ENCODE results near the gene ANKFN1.

The ANKFN1 gene

DNA sequence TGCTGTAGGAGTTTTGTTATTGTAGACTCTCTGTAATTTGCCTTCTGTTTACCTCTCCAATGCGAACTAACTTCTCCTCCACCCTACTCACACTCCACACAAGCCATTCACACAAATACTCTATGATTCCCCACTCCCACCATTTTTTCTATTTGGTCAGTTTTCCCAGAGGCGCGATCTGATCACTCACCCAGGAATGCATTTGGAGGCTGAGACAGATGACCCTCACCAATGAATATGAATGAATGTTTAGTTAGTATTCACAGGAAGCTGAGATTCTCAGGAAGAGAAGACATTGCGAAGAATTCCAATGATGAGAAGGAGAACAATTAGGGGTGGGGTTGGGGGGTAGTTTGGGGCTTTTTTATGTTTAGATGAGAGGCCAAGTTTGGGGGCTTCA is 10.5 kb upstream of the ANKFN1 start:
- no peak for DNase-seq (ENCODE audit: low spot score)

DNA sequence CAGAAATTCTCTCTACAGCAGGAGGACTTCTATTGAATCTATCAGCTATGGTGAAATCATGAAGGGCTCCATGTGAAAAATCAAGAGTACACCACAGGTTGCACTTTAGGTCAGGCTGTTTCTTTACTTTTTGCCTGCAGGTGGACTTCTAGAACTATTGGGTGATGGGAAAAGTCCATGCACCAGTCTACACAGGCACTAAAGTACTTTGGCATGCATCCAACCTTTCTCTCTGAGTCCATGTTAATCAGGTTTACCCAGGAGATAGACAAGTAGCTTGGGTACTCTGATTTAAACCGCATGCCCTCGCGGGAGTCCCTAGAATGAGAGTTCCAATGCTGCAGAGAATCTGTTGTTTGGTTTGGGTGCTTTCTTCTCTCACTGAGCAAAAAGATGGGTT is 9.1 kb upstream of the ANKFN1 start:
- no peak for DNase-seq (ENCODE audit: low spot score)

GRCh38 chr17:56146534-56146933 is 6.7 kb upstream of the ANKFN1 start:
- DNase-seq (ENCODE audit: low spot score): no peak

DNA sequence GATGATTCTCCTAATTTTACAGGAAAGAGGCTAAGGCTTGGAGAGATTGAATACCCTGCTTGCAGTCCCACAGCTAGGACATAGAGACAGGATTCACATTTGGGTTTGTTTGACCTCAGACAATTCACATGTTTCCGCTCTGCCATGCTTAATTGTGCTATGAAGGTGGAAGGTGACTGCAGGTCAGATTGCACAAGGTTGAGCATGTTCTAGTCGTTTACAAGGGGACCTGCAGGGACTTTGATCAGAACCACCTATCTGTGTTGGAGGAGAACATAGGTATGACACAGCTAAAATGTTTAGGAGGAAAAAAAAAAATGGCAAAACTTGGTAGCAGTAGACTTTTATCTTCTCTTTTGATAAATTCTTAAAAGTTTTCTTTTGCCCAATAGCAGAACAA is 4.9 kb upstream of the ANKFN1 start:
- DNase-seq (ENCODE audit: low spot score): no peak

GRCh38 chr17:56149266-56150036 is 3.8 kb upstream of the ANKFN1 start:
- no peak for DNase-seq (ENCODE audit: low spot score)

GRCh38 chr17:56150649-56151048 is 2.6 kb upstream of the ANKFN1 start:
- no peak for DNase-seq (ENCODE audit: low spot score)

DNA sequence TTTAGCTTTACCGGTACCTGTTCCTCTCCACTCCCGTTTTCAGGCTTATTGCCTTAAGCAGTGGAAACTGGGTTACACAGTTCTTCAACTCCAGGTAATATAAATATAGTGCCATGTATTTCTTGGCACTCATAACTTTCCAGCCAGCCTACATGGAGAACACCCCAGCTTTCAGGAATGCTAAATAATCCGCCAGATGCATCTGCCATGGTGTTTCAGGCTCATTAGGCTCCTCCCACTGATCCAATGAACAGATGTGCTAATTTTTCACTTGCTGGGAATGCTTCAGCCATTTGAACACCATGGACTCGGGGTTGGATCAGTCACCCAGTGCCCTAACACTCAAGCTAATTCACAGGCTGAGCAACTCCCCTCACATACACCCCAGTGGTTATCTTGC is 4.6 kb downstream of the ANKFN1 start:
- no peak for DNase-seq (ENCODE audit: low spot score)

GRCh38 chr17:56158344-56158743 is 5.1 kb downstream of the ANKFN1 start:
- DNase-seq (ENCODE audit: low spot score): no peak

DNA sequence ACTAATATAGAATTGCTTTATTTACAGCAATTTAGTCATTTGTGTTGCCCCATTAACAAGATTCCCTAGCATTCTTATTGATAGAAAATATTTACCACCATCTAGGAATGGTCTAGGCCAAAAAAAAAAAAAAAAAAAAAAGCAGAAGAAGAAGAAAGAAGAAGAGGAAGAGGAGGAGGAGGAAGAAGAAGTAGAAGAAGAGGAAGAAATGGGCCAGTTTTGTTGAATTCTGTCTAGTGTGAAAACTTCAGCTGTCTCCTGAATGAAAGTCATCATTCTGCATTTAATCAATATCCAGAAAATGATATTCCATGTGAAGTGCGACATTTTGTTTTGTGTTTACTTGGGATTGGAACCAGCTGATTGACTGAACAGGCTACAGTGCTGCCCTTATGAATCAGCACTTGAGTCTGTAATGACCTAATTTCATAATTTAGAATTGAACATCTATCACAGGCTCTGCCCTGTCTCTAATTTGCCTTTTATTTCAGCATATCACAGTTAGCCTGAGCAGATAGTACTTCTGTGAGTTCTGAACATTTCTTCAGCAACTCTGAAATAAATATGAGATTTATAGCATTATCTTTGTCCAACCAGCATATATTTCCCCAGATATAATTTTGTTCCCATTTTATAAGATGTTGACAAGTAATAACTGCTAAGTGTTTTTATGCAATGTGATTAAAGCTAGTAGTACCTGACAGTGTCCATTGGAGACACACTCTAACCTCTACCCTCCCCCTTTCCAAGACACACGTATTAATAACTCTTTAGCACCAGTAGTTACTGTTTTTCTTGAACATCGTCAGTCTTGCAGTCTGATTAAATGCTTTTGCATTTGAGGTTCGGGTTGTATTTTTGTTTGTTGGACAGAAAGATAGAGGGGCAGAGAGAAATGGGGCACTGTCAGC is 5.9 kb downstream of the ANKFN1 start:
- DNase-seq (ENCODE audit: low spot score): no peak

- DNase-seq (ENCODE audit: low spot score): no peak
These were observed 6.6 kb downstream of the ANKFN1 start for GRCh38 chr17:56159826-56160380.

- no peak for DNase-seq (ENCODE audit: low spot score)
These were observed 7.1 kb downstream of the ANKFN1 start for GRCh38 chr17:56160422-56160821.

DNA sequence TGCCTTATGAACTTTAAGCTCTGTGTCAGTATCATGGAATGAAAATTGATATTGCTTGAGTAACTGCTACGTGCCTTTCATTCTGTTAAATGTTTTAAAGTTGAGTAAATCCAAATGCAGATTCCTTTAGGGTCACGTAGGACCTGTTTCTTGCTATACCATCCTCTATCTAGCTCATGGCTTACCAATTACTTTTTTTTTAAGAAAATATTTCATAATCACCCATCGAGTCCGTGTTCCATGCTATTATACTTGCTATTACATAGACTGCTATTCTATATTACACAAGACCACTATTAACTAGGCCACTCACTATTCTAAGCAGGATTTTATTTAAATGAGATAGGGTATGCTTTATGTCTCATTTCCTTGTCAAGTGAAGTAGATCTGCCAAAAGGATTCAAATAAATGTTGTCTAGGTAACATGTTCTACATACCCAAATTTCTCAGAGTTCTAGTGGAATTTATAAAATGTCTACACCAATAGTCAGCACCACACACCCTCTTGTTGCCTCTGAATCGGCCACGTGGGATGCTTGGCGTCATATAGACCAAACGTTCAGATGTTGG is 11.9 kb downstream of the ANKFN1 start:
- DNase-seq (ENCODE audit: low spot score): no peak

- DNase-seq (ENCODE audit: low spot score): no peak
These were observed 14.2 kb downstream of the ANKFN1 start for GRCh38 chr17:56167491-56167890.

DNA sequence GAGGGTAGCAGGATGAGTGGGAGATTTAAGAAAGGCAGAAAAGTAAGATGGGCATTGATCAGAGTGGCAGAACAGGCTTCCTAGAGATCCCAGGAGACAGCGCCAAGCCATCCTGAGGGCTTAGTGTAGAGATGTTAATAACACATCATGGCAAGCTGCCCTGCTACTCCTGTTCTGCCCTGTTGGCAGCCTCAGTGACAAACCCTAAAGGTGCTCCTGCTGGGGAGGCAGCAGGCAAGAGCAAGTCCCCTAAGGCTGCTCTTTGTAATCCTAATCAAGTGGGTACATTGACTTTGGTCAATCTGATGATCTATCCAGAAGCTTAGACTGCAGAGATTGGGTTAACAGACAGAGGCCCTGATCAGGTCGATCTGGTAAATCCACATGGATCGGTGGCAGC is 16.3 kb downstream of the ANKFN1 start:
- no peak for DNase-seq (ENCODE audit: low spot score)

DNA sequence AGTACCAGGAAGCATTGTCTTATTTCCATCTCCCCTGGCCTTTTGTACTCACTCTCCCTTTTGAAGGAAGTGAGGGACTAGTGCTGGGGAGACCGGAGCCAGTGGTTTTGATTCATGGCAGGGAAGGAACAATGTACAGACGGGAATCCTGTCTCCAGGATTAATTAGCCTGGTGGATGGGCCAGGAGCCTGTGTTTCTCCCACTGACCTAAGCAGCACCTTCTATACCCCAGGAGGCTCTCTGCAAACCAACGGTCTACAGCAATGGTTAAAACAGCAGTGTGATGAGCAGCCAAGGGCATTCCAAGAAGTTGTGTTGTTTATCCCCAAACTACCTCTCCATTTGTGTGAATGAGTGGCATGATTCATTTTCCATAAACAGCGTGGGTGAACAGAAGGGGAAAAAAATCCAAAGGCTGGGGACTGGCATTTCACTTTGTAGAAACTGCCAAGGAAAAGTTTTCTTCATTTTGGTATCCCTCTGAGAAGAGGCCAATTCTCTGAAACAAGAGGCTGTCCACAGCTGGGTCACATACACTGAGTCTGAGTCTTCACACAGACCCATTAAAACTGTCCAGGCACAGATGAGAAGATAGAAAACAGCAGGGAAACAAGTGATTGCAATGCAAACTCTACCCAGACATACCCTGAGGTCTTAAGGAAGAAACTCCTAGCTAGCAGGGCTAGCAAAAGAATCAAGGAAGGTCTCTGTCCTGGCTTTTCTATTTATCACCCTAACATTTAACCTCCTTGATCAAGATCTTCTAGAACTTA is 18.1 kb downstream of the ANKFN1 start:
- no peak for DNase-seq (ENCODE audit: low spot score)

GRCh38 chr17:56172517-56172982 is 19.3 kb downstream of the ANKFN1 start:
- no peak for DNase-seq (ENCODE audit: low spot score)

- no peak for DNase-seq (ENCODE audit: low spot score)
These were observed 19.8 kb downstream of the ANKFN1 start for GRCh38 chr17:56173026-56173425.

GRCh38 chr17:56173958-56174835 is 20.9 kb downstream of the ANKFN1 start:
- no peak for DNase-seq (ENCODE audit: low spot score)

DNA sequence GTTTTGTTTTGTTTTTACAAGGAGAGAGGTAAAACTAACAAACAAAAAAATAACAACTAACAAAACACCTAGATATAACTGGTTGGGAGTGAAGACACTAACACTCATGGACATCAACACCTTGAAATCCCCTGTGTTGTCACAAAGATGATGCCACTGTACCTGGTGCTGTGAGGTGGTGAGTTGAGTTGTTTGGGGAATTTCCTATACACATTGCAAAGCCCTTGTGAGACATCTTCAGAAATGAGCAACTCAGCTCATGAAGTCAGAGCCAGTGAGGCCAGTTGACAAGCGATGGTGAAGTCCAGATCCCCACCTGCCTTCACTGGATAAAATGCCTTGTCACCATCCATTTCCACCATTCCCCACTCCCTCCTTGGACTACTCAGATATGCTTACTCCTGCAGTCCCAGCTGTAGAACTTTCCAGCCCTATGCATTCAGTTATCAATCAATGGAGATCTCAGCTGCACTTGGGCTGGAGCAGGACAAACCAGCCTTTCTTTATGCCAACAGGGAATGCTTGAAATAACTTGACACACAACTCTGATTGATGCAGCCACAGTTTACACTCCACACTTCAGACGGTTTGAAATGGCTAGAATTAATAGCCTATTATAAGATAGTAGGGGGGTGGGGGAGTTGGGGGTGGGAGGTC is 22.2 kb downstream of the ANKFN1 start:
- no peak for DNase-seq (ENCODE audit: low spot score)

DNA sequence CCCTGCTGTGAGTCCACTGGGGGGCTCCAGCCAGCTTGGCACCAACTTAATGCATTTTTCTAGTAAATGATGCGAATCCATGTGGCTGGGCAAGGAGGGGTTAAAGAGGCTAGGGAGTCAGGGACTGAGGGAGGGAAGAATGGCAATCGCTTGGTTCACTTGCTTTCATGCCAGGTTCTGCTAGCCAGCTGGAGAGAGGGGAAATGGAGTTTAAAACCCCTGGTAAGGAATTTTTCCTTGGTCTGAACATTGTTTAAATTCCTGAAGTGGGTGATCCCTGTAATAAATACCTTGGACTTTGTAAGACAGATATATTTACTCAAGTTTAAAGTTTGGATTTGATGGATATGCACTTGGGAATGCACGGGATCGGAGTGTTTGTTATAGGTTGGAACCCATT is 22.8 kb downstream of the ANKFN1 start:
- peak; percentile 32 for DNase-seq (ENCODE audit: low spot score)
